GM23338 (cell line): ENCODE results near the gene PID1. TPM values are rescaled to one million over a fixed set of nuclear protein-coding genes. Genes with fewer than 3 reads are reported as not detected.

Source experiments
- ATAC-seq: fragments of 200-7000 bp; cut with Tn5 transposase; 3 replicates; pipeline ENCODE4 v1.9.1; 2020
- DNase-seq: peaks from one replicate; pipeline ENCODE4 v3.0.0-alpha.2; 2015; ENCODE audit warnings: low spot score
- H2AFZ ChIP-seq: fragments of 200-600 bp; sonication (generic); 2 replicates; pipeline ENCODE4 v1.8.0; 2016; ENCODE audit warnings: antibody characterized with exemption, mild to moderate bottlenecking, moderate library complexity
- H3F3A ChIP-seq: fragments of 200-600 bp; sonication (generic); replicated peaks from 2 replicates; pipeline ENCODE4 v1.8.0; 2017; ENCODE audit warnings: antibody characterized with exemption, mixed run types, low read depth
- H3K27ac ChIP-seq: fragments of 200-600 bp; sonication (generic); 2 replicates; pipeline ENCODE4 v1.6.1; 2016; ENCODE audit warnings: low read depth
- H3K27me3 ChIP-seq: fragments of 200-600 bp; sonication (generic); 2 replicates; pipeline ENCODE4 v1.8.0; 2016; ENCODE audit warnings: mild to moderate bottlenecking, mixed run types, moderate library complexity; ENCODE audit not compliant: insufficient read depth
- H3K36me3 ChIP-seq: fragments of 200-600 bp; sonication (generic); 2 replicates; pipeline ENCODE4 v1.8.0; 2016; ENCODE audit warnings: mild to moderate bottlenecking; ENCODE audit not compliant: insufficient read depth
- H3K4me1 ChIP-seq: fragments of 200-600 bp; sonication (generic); 2 replicates; pipeline ENCODE4 v1.8.0; 2016; ENCODE audit warnings: mild to moderate bottlenecking, moderate library complexity; ENCODE audit not compliant: insufficient read depth
- H3K4me2 ChIP-seq: fragments of 200-600 bp; sonication (generic); 2 replicates; pipeline ENCODE4 v1.7.1; 2017; ENCODE audit warnings: mixed run types
- H3K4me3 ChIP-seq: fragments of 200-600 bp; sonication (generic); 2 replicates; pipeline ENCODE4 v1.6.1; 2016; ENCODE audit warnings: mixed run types
- H3K79me2 ChIP-seq: fragments of 200-600 bp; sonication (generic); replicated peaks from 2 replicates; pipeline ENCODE4 v1.8.0; 2017; ENCODE audit warnings: mild to moderate bottlenecking; ENCODE audit not compliant: insufficient read depth
- H3K9me2 ChIP-seq: fragments of 200-600 bp; sonication (generic); 2 replicates; pipeline ENCODE4 v1.8.0; 2017; ENCODE audit not compliant: insufficient read depth
- H4K20me1 ChIP-seq: fragments of 200-600 bp; sonication (generic); replicated peaks from 2 replicates; pipeline ENCODE4 v1.8.0; 2017; ENCODE audit warnings: mild to moderate bottlenecking; ENCODE audit not compliant: insufficient read depth
- H3K27ac Mint-ChIP-seq: 2 replicates; pipeline ENCODE4 v1.8.0; 2020; ENCODE audit warnings: inconsistent platforms, mild to moderate bottlenecking, moderate library complexity, mixed read lengths
- H3K27me3 Mint-ChIP-seq: 3 replicates; pipeline ENCODE4 v1.8.0; 2022; ENCODE audit warnings: low read depth, mild to moderate bottlenecking, moderate library complexity, mixed read lengths, inconsistent platforms; ENCODE audit not compliant: insufficient read depth, poor library complexity
- H3K36me3 Mint-ChIP-seq: 3 replicates; pipeline ENCODE4 v1.8.0; 2021; ENCODE audit warnings: low read depth, mild to moderate bottlenecking, inconsistent platforms, moderate library complexity, mixed read lengths
- H3K4me1 Mint-ChIP-seq: 3 replicates; pipeline ENCODE4 v1.8.0; 2020; ENCODE audit warnings: mild to moderate bottlenecking, inconsistent platforms, mixed read lengths
- H3K4me3 Mint-ChIP-seq: 3 replicates; pipeline ENCODE4 v1.8.0; 2021; ENCODE audit warnings: moderate library complexity, mild to moderate bottlenecking, inconsistent platforms, mixed read lengths
- H3K9me3 Mint-ChIP-seq: 3 replicates; pipeline ENCODE4 v1.8.0; 2020; ENCODE audit warnings: moderate library complexity, mild to moderate bottlenecking, inconsistent platforms, mixed read lengths
- EZH2 ChIP-seq: fragments of 200-600 bp; sonication (generic); IDR thresholded peaks from one replicate; pipeline ENCODE4 v1.8.0; 2017; ENCODE audit warnings: antibody characterized with exemption, mild to moderate bottlenecking, low read depth; ENCODE audit not compliant: unreplicated experiment
- EZH2phosphoT487 ChIP-seq: fragments of 200-600 bp; sonication (generic); IDR thresholded peaks from one replicate; pipeline ENCODE4 v1.8.1; 2018; ENCODE audit warnings: antibody characterized with exemption; ENCODE audit not compliant: unreplicated experiment
- JUNB ChIP-seq: IDR thresholded peaks from one replicate; pipeline ENCODE4 v1.6.1; 2016; ENCODE audit warnings: antibody characterized with exemption; ENCODE audit not compliant: unreplicated experiment
- POLR2AphosphoS5 ChIP-seq: IDR thresholded peaks from 2 replicates; pipeline ENCODE4 v1.6.1; 2016; ENCODE audit warnings: antibody characterized with exemption, low read depth
- STAT1 ChIP-seq: IDR thresholded peaks from one replicate; pipeline ENCODE4 v1.6.1; 2016; ENCODE audit warnings: antibody characterized with exemption; ENCODE audit not compliant: unreplicated experiment
- ZNF114 ChIP-seq: fragments of 250-450 bp; sonication (Bioruptor Pico); IDR thresholded peaks from 2 replicates; pipeline ENCODE4 v1.5.0; 2020; ENCODE audit warnings: mild to moderate bottlenecking, moderate library complexity
- ZNF331 ChIP-seq: fragments of 250-450 bp; sonication (Bioruptor Pico); IDR thresholded peaks from 2 replicates; pipeline ENCODE4 v1.5.0; 2020; ENCODE audit warnings: low read depth, mild to moderate bottlenecking, moderate library complexity
- polyA plus RNA-seq: library from polyadenylated mRNA; unstranded; fragments of >200 nt; fragmentation: Nextera tagmentation; extraction: Ambion mirVana; gene quantifications from 2 replicates; pipeline ENCODE4 v1.2.1, GENCODE V29; 2016
- total RNA-seq: library from RNA; depleted of rRNA; stranded (reverse); fragments of >200 nt; shearing (Covaris generic); gene quantifications from 2 replicates; pipeline ENCODE4 v1.2.3, GENCODE V29; 2014
- TF ChIP-seq, protein P1 (sequence below): IDR thresholded peaks from one replicate; pipeline ENCODE4 v1.6.1; 2018; ENCODE audit warnings: antibody characterized with exemption; ENCODE audit not compliant: unreplicated experiment
- TF ChIP-seq, protein P2 (sequence below), 2 experiments: fragments of 200-600 bp in 1 of 2; sonication (generic) in 1 of 2; conservative IDR thresholded peaks; 2 replicates each; pipeline versions ENCODE4 v1.5.1 to v1.6.1; 2016 to 2017; ENCODE audit warnings: antibody characterized with exemption in 2 of 2, low read depth in 2 of 2, mild to moderate bottlenecking in 2 of 2, moderate library complexity in 1 of 2
- TF ChIP-seq, protein P3 (sequence below): IDR thresholded peaks from 2 replicates; pipeline ENCODE4 v1.6.1; 2016; ENCODE audit warnings: antibody characterized with exemption

Gene PID1
- total and polyA plus RNA-seq, 2 experiments from 2014 or later: 1.7 to 2.4 TPM

DNA sequence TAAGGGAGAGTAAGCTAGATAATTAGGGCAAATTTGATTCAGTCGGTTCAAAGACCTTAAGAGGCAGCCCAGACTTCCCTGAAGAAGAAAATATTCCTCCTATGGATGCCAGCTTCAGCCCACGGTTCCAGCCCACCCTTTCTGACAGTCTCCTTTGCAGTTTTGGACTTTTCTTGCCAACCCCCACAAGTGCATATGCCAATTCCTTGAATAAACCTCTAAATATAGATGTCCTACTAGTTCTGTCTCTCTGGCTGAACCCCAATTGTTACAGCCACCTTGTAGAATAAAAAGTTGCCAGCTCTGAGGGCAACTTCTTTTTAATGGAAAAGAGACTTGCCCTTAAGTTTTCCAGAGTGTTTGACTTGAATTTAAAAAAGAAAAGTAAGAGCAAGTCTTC lies 111.7 kb downstream of the PID1 start (continued):
- TF ChIP-seq, protein P1, sequence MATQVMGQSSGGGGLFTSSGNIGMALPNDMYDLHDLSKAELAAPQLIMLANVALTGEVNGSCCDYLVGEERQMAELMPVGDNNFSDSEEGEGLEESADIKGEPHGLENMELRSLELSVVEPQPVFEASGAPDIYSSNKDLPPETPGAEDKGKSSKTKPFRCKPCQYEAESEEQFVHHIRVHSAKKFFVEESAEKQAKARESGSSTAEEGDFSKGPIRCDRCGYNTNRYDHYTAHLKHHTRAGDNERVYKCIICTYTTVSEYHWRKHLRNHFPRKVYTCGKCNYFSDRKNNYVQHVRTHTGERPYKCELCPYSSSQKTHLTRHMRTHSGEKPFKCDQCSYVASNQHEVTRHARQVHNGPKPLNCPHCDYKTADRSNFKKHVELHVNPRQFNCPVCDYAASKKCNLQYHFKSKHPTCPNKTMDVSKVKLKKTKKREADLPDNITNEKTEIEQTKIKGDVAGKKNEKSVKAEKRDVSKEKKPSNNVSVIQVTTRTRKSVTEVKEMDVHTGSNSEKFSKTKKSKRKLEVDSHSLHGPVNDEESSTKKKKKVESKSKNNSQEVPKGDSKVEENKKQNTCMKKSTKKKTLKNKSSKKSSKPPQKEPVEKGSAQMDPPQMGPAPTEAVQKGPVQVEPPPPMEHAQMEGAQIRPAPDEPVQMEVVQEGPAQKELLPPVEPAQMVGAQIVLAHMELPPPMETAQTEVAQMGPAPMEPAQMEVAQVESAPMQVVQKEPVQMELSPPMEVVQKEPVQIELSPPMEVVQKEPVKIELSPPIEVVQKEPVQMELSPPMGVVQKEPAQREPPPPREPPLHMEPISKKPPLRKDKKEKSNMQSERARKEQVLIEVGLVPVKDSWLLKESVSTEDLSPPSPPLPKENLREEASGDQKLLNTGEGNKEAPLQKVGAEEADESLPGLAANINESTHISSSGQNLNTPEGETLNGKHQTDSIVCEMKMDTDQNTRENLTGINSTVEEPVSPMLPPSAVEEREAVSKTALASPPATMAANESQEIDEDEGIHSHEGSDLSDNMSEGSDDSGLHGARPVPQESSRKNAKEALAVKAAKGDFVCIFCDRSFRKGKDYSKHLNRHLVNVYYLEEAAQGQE: no peak
- no peak for TF ChIP-seq POLR2AphosphoS5

GRCh38 chr2:229154381-229154780 lies 116.7 kb downstream of the PID1 start:
- Histone ChIP-seq H3K36me3 (no peaks in the 10 kb centered on the region), H4K20me1 (no peaks in the 10 kb centered on the region), H3K4me3 (no peak overlapping the region), H3F3A (no peaks in the 10 kb centered on the region), H3K79me2 (no peaks in the 10 kb centered on the region), H3K27ac (no peak overlapping the region), H3K4me2 (no peak overlapping the region), H3K4me1 (no peaks in the 10 kb centered on the region), H2AFZ (no peak overlapping the region), H3K9me2 (no peaks in the 10 kb centered on the region; the same call in 1 of the 2 replicates), H3K27me3 (no peaks in the 10 kb centered on the region)
- no peak overlapping the region for H3K4me3 Mint-ChIP-seq
- peaks cover 6% of the 10 kb centered on the region for H3K27me3 Mint-ChIP-seq
- H3K27ac Mint-ChIP-seq: no peak overlapping the region
- H3K9me3 Mint-ChIP-seq: no peaks in the 10 kb centered on the region; the same call in 2 of the 3 replicates
- TF ChIP-seq ZNF331 (CRISPR knock-in tag) (no peak), ZNF114 (CRISPR knock-in tag) (no peak), JUNB (no peak), EZH2 (no peak), POLR2AphosphoS5 (no peak), STAT1 (no peak), EZH2phosphoT487 (no peak)
- TF ChIP-seq, protein P1: no peak
- TF ChIP-seq, protein P2, sequence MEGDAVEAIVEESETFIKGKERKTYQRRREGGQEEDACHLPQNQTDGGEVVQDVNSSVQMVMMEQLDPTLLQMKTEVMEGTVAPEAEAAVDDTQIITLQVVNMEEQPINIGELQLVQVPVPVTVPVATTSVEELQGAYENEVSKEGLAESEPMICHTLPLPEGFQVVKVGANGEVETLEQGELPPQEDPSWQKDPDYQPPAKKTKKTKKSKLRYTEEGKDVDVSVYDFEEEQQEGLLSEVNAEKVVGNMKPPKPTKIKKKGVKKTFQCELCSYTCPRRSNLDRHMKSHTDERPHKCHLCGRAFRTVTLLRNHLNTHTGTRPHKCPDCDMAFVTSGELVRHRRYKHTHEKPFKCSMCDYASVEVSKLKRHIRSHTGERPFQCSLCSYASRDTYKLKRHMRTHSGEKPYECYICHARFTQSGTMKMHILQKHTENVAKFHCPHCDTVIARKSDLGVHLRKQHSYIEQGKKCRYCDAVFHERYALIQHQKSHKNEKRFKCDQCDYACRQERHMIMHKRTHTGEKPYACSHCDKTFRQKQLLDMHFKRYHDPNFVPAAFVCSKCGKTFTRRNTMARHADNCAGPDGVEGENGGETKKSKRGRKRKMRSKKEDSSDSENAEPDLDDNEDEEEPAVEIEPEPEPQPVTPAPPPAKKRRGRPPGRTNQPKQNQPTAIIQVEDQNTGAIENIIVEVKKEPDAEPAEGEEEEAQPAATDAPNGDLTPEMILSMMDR (conservative IDR thresholded peaks at IDR 0.05; ENCODE audit: low read depth in 2 of 2): no peak
- TF ChIP-seq, protein P3, sequence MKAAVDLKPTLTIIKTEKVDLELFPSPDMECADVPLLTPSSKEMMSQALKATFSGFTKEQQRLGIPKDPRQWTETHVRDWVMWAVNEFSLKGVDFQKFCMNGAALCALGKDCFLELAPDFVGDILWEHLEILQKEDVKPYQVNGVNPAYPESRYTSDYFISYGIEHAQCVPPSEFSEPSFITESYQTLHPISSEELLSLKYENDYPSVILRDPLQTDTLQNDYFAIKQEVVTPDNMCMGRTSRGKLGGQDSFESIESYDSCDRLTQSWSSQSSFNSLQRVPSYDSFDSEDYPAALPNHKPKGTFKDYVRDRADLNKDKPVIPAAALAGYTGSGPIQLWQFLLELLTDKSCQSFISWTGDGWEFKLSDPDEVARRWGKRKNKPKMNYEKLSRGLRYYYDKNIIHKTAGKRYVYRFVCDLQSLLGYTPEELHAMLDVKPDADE: no peak
- ATAC-seq: no peak
- no peaks in the 10 kb centered on the region for H3K4me1 Mint-ChIP-seq
- DNase-seq: no peak
- H3K36me3 Mint-ChIP-seq: no peaks in the 10 kb centered on the region
